HG02973 (cell line): ENCODE data around the gene DUOXA1.
"Not testable (repeated sequence)": the region's sequence is repeated elsewhere in the genome, so short reads cannot be mapped to it uniquely, and the experiment has no call there.

Source experiments
- ATAC-seq: cut with Tn5 transposase; IDR thresholded peaks from one replicate; pipeline ENCODE4 v1.9.1; 2021; ENCODE audit warnings: moderate library complexity; ENCODE audit not compliant: unreplicated experiment

DUOXA1 gene

DNA sequence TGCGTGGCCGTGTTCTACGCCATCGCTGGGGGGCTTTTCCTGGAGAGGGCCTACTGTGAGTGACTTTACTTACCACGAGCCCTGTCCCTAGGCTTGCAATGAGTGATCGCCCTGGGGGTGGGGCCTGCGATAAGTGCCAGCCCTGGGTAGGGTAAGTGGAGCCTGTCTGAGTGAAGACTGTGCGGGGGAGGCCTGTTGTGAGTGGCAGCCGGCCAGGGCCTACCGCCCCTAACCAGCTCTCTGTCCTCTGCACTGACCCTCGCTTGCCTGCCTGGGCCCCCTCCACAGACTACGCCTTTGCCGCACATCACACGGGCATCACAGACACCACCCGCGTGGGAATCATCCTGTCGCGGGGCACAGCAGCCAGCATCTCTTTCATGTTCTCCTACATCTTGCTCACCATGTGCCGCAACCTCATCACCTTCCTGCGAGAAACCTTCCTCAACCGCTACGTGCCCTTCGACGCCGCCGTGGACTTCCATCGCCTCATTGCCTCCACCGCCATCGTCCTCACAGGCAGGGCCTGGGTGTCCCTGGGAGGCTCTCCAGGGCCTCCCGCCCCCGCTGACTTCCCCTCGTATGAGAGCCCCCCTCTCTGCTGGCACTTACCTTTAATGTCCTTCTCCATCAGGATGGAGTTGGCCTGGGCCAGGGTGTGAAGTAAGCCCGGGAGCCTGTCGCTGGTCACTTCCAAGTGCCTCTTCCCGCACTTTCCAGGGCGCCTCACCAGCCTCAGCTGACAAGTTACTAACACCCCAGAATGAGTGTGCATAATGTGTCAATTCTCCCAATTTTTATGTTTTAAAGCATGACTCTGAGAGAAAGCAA, 22.5 kb upstream of the DUOXA1 start:
- no peak for ATAC-seq

- no peak for ATAC-seq
Measured at GRCh38 chr15:45150997-45151396, 21.3 kb upstream of the DUOXA1 start.

DNA sequence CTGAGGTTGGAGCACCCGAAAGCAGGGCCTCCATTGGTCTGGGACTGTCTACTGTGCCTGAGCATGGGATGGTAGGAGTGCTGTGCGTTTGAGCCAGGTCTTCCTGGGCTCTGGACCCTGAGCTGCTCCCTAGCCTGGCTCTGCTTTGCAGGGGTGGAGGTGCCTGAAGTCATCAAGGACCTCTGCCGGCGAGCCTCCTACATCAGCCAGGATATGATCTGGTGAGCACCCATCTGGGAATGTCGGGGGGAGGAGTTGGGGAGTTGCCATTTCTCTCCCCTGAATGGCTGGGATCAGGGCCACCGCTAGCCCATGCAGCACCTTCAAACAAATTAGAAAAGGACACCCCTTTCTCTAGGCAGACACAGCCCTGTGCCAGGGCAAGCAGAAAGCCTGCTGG, 20.8 kb upstream of the DUOXA1 start:
- no peak for ATAC-seq

- ATAC-seq = no peak
Measured at GRCh38 chr15:45149060-45149459, 19.4 kb upstream of the DUOXA1 start.

GRCh38 chr15:45148076-45149059, 18.7 kb upstream of the DUOXA1 start:
- no peak for ATAC-seq

DNA sequence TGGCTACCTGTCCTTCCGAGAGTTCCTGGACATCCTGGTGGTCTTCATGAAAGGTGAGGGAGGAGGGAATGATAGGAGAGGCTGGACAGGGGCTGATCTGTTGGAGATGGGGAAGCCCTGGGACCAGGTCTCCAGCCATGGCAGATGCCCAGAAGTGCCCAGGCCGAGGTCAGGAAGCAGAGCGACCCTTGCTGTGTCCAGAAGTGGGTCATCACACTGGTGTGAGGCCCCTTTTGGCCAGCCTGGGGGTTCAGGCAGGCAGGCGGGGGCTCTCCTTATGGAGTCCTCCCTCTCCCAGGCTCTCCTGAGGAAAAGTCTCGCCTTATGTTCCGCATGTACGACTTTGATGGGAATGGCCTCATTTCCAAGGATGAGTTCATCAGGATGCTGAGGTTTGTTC, 17.9 kb upstream of the DUOXA1 start:
- ATAC-seq = no peak

DNA sequence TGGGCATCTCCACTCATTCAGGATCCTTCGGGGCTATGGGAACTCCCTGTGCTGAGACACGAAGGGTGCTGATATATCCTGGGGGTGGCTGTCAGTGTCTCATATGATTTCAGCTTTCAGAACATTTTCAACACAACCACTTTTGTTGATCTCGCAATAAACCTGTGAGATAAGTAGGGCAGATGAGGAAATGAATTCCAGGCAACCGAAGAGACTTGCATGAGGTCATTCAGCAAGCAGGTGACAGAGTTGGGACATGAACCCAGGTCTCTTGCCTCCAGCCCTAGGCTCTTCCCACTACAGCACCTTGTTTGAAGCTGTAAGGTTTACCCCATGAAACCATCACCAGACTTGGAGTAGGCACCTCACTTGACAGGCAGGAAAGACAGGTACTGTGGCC, 16.7 kb upstream of the DUOXA1 start:
- no peak for ATAC-seq

GRCh38 chr15:45144775-45145174, 15.1 kb upstream of the DUOXA1 start:
- ATAC-seq = no peak

GRCh38 chr15:45143946-45144345, 14.3 kb upstream of the DUOXA1 start:
- ATAC-seq = no peak

DNA sequence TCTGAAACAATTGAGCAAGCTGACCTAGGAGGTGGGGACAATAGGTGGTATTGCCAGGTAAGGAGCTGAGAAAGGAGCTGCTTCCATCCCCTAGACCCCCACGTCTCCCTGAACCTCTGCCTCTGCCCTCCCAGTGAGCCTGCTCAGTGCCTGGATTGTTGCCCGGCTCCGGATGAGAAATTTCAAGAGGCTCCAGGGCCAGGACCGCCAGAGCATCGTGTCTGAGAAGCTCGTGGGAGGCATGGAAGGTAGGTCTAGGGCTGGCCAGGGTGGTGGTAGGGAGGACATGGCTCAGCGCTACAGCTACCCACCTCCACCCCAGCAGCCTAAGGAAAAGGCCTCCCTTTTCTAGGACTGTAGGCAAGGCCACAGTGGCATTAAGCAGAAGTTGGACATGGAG, 13.4 kb upstream of the DUOXA1 start:
- no peak for ATAC-seq

GRCh38 chr15:45141386-45141785, 11.7 kb upstream of the DUOXA1 start:
- no peak for ATAC-seq

- no peak for ATAC-seq
Measured at GRCh38 chr15:45140557-45141250, 11.0 kb upstream of the DUOXA1 start.

- no peak for ATAC-seq
Measured at GRCh38 chr15:45139770-45140169, 10.1 kb upstream of the DUOXA1 start.

DNA sequence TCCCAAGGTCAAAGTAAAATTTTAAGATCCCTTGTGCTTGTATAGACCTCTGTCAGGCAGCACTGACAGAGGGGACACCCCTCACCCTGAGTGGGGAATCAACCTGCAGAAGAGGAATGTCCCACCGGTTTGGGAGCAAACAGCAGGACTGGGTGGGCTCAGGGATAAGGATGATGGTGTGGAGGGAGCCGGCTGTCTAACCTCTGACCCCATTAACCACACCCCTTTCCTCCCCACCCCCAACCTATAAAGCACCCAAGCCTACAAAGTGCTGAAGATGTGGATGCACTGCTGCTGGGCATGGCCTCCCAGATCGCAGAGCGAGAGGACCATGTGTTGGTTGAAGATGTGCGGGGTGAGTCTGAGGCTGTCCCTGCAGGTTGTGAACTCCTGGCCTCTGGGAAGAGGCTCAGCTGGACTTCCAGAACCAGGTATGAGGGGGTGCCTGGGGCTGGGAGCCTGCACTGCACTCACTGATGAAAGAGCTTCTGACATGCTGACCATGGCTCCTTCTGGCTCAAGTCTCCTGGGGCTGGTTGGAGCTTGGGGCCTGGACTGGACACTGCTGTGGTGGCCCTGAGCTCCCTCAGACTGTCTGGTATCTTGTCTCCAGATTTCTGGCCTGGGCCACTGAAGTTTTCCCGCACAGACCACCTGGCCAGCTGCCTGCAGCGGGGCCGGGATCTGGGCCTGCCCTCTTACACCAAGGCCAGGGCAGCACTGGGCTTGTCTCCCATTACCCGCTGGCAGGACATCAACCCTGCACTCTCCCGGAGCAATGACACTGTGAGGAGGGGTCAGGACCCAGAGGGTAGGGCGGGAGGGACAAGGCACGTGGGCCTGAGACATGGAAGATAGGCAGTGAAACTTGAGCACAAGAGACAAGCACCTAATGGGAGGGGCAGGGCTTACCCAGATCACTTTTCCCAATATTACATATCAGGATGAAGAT, 9.4 kb upstream of the DUOXA1 start:
- ATAC-seq = no peak

- no peak for ATAC-seq
Measured at GRCh38 chr15:45137703-45138102, 8.0 kb upstream of the DUOXA1 start.

DNA sequence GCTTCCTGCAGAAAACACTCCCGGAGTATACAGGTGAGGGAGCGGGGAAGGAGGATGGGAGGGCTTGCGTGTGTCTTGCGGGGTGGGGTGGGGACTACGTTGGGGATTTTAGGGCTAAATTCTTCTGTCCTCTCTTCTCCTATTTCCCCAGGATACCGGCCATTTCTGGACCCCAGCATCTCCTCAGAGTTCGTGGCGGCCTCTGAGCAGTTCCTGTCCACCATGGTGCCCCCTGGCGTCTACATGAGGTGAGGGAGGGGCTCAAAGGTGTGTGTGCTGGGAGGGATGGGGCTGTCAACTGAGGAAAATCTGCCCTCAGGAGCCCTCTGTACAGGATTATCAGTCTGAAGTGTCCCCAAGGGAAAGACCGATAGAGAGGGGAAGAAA, 6.7 kb upstream of the DUOXA1 start:
- ATAC-seq = no peak

GRCh38 chr15:45135705-45136377, 6.2 kb upstream of the DUOXA1 start:
- not testable (repeated sequence) for ATAC-seq

DNA sequence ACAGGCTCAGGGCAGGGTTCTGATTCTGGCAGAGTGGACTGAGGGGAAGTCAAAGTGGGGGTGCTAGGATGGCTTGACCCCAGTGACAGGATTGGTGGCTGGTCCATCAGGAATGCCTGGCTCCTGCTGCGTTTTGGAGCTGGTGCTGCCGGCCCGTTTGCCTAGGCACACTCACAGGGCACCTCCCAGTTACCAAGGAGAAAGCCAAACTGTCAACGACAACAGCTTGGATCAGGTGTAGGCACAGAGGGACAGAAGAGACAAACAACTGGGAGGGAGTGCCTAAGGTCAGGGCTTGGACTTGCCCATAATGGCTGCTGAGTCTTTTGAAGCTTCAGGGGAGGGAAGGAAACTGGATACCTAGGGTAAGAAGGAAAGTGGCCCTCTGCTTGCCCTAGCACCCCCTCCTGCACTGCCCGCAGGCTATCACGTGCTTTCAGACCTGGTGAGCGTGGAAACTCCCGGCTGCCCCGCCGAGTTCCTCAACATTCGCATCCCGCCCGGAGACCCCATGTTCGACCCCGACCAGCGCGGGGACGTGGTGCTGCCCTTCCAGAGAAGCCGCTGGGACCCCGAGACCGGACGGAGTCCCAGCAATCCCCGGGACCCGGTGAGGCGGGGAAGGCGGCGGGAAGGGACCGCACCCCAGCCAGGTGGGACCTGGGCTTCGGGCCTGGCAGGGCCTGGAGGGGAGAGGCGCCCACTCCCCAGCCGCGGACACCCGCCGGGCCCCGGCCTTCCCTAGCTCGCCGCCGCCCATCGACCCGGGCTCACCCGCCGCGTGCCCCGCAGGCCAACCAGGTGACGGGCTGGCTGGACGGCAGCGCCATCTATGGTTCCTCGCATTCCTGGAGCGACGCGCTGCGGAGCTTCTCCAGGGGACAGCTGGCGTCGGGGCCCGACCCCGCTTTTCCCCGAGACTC, 5.3 kb upstream of the DUOXA1 start:
- ATAC-seq = no peak

DNA sequence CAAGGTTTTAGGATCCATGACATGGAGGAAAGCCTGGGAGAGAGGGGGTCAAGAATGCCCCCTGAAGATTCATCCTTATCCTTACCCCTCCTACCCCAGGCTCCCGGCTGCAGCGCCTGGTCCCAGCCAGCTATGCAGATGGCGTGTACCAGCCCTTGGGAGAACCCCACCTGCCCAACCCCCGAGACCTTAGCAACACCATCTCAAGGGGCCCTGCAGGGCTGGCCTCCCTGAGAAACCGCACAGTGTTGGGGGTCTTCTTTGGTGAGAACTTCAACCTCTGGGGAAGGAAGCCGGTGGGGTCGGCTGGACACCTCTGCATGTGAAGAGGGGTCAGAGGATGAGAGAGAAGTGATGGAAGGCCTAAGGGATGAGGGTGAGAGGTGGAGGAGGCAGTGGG, 4.4 kb upstream of the DUOXA1 start:
- no peak for ATAC-seq
